T-helper 2 cell (primary cell): ENCODE results near the gene CACNG7.
A peak's percentile ranks its signal among the peaks of the same experiment; 100 is the strongest.
"Not testable (repeated sequence)": the region's sequence is repeated elsewhere in the genome, so short reads cannot be mapped to it uniquely, and the experiment has no call there.

Source experiments
- DNase-seq, 5 experiments: peaks; one replicate each; pipeline versions ENCODE4 v3.0.0 to v3.0.0-alpha.2; 2012 to 2022

CACNG7 gene

DNA sequence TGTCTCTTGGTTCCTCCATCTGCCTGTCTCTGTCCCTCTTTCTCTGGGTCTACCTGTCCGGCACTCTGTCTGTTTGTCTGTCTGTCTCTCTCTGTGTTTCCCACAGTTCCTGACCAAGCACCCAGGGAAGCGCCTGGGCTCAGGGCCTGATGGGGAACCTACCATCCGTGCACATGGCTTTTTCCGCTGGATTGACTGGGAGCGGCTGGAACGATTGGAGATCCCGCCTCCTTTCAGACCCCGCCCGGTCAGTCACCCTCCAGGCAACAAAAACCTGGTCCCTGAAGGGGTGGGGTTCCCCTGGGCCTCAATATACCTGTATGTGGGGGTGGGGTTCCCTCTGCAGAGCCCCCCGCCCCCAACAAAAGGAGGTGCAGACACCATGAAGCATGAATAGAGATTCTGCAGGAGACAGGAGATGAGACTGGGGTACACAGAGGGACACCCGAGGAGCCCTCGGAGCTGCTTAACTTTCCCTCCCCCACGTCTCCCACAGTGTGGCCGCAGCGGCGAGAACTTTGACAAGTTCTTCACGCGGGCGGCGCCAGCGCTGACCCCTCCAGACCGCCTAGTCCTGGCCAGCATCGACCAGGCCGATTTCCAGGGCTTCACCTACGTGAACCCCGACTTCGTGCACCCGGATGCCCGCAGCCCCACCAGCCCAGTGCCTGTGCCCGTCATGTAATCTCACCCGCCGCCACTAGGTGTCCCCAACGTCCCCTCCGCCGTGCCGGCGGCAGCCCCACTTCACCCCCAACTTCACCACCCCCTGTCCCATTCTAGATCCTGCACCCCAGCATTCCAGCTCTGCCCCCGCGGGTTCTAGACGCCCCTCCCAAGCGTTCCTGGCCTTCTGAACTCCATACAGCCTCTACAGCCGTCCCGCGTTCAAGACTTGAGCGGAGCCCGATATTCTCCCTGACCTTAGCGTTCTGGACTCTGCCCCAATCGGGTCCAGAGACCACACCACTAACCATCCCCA, 2.6 kb upstream of the CACNG7 start:
- DNase-seq, result peak; percentile 33 to 61 (median 51)

DNA sequence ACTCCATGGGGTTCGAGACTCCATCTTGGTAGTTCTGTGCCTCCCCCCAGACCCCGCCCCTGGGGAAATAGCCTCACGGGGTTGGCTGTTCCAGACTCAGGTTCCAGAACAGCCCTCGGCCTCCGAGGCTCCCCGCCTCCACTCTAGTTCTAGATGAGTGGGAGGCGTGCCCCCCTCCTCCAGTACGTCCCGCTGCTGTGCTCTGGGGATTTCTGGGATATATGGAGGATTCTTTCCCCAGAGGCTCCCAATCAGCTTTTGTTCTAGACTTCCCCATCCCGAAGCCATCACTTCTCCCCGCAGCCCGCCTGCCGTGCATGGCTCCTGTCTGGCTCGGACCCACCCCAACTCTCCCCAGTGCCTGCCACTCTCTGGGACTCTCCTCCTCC, 1.9 kb upstream of the CACNG7 start:
- DNase-seq, result no peak

DNA sequence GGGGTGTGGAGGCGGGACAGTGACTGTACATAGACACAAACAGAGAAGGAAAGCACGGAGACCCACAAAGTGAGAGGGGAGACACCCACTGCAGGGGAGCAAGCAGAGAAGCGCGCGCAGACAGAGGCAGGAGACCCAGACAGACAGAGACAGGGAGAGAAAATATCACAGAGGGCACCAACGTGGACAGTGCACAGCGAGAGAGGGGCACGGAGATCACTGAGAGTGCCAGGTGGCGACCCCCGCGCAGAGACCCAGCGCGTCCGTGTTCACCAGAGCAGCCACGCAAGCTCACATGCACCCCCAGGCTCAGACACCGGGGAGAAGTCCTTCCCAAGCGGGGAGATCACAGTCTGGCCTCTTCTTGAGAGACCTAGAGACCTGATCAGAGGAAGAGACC, 1.4 kb upstream of the CACNG7 start:
- DNase-seq, result no peak

DNA sequence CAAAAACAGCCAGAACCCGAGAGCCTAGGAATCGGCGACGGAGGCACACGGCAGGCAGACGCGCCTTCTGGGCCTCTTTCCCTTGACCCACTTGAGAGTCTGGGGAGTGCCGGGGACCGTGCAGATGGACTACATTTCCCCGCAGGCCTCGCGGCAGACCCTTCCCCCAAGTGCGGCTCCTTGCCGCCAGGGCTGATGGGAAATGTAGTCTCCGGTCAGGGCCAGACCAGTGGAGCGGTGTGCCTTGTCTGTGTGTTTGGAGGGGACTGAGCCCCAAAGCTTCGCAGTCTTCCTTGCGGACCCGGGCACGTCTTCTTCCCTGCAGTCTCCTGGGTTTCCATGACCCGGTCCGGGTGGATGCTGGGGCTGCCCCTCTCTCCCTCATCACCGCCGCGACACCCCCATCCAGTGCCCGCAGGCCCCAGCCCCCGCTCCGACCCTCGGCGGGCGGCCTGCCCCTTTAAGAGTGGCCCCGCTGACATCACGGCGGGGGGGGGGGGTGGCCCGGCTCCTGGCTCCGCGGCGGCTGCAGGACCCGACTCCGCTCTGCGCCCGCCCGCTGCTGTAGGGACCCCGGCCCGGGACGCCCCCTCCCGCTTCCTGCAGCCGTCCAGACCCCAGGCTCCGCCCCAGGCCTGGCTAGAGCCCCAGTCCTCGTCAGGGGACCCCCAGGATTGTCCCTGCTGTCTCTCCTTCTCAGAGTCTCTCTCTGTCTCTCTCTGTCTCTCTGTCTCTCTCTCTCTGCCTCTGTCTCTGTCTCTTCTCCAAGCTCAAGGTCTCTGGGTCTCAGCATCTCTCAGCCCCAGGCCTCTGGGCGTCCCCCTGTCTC, 758 bp upstream of the CACNG7 start:
- DNase-seq, result peak in 3 of 5 experiments; percentile 11 to 54 (median 33)

DNA sequence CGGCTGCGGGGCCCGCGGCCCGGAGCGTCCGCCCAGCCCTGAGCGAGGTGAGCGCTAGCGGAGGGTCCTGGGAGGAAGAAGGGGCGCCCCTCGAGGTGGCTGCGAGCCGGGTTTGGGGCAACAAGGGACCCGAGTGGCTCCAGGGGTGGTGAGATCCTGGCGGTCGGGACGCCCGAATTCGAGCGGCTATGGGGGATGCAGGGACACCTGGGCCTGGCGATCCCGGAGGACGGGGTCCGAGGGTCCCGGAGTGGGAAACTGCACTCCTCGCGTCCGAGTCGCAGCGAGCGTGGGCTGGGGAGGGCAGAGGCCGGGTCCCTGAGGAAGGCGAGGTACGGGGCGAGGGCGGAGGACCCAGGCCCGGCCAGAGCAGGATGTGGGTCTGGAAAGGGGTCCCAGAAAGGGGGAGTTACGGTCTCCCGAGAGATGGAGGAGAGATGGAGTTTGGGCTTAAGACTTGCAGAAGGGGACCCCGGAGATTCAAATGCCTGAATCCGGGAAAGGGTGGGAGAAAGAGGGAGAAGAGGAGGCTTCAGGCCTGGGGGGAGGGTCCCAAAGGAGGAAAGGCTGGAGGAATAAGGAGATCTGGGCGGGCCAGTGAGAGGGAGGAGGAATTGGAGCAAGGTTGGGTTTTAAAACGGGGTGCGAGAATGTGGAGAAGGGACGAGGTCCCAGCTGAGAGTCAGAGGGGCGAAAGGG, 542 bp downstream of the CACNG7 start:
- no peak for DNase-seq

DNA sequence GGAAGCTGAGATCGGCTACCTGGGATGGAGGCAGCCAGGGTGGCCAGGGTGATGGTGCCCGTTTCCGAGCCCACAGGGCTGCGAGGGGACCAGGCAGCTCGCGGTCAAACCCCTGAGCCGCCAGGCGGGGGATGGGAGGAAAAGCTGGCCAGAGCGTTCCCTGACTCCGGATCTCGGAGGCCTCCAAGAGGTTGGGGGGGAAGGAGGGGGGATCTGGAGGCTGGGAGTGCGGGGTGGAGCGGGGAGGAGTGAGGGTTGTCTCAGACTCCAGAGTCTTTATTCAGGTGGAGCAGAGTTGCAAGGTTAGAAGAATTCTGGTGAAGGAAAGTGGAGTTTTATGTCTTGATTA, 1.1 kb downstream of the CACNG7 start:
- DNase-seq, result no peak

DNA sequence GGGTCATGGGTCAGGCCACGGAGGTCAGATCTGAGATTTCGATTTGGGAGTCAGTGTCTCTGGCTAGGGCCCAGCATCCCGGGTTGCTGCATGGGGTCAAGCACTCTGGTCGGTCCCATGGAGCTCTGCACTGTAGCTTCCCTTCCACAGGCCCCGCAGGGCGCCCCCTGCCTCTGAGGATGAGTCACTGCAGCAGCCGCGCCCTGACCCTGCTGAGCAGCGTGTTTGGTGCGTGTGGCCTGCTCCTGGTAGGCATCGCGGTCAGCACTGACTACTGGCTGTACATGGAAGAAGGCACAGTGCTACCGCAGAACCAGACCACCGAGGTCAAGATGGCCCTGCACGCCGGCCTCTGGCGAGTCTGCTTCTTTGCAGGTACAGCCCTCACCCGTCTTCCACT, 3.6 kb downstream of the CACNG7 start:
- DNase-seq, result no peak

DNA sequence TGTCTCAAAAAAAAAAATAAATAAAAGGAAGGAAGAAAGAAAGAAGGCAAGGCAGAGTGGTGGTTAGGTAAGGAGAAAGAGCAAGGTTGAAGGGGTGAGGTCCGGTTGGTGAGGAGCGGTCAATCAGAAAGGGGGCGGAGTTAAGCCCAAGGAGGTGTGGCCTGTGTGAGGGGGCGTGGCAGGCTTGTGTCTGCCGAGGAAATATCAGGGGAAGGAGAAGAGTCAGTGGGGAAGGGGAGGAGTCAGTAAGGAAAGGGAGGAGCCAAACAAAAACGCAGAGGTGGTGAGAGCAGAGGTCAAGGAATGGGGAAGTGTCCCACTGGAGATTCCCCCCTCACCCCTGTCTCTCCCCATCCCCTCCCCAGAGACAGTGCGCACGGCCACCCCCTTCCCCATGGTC, 5.9 kb downstream of the CACNG7 start:
- DNase-seq, result no peak

DNA sequence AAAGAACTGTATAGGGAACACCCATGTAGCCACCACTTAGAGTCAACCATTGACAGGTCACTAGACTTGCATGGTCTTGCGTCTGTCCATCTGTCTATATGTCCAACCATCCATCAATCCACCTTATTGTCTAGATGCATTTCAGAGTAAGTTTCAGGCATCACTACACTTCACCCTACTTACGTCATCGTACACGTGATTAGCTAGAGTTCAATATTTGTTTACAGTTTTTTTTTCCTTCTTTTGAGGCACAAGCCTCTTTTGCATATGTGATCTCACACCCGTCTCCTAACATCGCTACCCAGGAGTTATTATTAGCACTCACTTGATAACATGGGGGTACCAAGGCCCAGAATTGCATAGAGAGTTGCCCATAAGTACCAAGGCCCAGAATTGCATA, 6.9 kb downstream of the CACNG7 start:
- DNase-seq, result no peak

DNA sequence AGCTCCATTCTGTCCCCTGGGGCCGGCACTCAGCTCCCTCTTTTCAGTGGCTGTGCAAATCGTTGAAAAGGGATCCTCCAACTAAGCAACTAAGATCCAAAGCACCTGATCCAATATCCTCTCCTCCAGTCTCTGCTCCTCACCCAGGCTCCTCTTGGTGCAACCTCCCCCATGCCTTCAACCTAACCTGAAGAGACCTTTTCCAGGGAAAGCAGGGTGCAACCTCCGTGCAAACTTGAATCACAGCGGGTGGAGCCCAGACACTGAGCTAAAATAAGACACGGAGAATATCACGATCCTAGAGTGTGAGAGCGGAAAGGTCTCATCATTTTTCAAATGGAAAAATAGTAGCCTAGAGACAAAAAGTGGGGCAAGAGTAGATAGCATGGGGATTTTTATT, 8.3 kb downstream of the CACNG7 start:
- no peak for DNase-seq

DNA sequence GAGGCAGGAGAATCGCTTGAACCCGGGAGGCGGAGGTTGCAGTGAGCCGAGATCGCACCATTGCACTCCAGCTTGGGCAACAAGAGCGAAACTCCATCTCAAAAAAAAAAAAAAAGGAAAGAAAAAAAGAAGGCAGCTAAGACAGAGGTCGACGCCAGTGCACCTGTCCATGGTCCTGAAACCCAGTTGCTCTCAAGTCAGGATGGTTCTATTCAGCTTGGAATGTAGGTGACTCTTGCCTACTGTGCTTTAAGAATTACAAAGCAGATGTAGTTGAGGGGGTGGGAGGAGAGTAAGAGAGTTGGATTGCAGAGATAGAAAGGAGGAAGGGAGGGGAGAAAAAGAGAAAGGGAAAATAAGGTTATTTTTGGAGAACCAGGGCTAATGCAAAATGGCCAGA, 18.7 kb downstream of the CACNG7 start:
- DNase-seq, result peak in 2 of 5 experiments; percentile 18 to 36

DNA sequence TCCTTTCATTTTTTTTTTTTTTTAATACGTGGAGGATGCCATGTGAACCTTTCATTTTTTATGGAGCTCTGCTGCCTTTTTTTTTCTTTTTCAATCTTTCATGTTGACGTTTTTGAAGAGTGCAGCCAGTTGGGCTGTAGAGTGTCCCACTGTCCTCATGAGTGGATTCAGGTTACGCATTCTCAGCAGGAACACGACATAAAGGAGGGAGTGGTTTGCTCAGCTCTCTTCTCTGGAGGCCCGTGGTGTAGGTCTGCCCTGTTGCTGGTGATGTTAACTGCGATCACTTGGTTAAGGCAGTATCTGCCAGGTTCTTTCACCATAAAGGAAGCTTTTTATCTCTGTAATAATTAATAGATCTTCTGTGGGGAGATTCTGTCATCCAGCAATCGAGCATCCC, 27.0 kb downstream of the CACNG7 start:
- DNase-seq, result no peak

DNA sequence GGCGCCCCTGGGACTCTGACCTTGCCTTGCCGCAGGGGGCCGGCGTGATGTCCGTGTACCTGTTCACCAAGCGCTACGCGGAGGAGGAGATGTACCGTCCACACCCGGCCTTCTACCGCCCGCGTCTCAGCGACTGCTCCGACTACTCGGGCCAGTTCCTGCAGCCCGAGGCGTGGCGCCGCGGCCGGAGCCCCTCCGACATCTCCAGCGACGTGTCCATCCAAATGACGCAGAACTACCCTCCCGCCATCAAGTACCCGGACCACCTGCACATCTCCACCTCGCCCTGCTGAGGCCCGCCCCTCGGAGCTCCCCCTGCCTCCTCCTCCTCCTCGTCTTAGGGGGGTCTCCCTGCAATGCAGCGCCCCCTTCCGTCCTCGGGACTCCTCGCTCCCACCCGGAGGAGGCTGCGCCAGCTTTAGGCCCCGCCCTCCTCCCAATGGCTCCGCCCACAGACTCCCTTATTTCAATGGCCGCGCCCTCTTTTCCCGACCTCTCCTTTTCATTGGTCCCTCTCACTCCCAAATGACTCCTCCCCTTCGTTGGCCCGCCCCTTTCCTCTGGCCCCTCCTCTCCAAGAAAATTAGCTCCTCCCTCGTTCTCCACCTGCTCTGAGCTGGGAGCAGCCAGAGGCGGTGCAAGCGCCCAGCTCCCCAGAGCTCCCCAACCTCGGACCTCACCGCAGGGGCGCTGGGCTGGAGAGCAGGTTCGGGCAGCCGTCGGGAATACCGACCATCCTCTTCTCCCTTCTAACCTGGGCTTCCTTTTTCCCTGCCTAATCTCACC, 33.1 kb downstream of the CACNG7 start:
- peak in 1 of 5 experiments; percentile 6 for DNase-seq

DNA sequence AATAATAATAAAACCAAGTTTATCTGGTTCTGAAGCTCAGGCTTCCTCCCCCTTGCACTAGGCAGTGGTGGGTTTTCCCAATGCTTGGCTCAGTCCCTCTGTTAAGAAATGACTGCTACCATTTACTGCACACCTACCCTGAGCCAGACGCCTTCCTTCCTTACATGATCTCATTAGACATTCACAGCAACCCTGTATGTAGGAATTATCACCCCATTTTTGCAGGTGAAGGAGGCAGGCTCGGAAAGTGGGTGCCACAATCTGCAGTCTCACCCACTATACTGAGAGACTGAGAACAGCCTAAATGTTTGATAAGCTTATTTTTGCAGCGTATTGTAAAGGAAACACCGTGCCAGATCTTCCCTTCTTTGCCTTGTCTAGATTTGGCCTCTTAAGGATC, 35.3 kb downstream of the CACNG7 start:
- no peak for DNase-seq

DNA sequence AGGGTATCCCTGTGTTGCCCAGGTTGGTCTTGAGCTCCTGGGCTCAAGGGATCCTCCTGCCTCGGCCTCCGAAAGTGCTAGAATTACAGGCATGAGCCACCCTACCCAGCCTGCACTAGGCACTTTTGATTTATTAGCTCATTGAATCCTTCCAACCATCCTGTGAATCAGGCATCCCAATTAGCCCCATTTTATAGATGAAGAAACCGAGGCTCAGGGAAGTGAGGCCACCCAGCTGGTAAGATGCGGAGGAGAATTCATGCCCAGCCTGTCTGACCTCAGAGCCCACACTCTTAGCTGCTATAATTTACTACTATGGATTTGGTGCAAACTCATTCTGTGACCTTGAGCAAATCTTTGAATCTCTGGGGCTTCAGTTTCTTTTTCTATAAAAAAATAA, 35.9 kb downstream of the CACNG7 start:
- no peak for DNase-seq

DNA sequence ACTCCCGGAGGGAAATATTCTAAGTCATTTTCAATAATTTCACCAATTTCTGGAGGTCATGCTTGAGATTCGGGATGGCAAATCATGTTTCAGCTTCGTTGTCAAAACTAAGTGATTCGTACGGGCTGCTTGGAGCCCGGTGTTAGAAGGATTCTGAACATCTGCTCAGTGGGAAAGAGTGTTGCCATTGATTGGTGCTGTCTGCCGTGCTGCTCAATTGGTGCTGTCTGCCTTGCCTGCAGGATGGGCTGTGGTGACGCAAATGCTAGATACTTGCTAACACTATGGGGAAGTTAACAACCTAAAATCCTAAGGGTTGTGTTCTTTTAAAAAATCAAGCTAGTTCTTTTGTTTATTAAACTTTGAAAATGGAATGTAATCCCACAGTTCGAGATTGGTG, 36.4 kb downstream of the CACNG7 start:
- no peak for DNase-seq

DNA sequence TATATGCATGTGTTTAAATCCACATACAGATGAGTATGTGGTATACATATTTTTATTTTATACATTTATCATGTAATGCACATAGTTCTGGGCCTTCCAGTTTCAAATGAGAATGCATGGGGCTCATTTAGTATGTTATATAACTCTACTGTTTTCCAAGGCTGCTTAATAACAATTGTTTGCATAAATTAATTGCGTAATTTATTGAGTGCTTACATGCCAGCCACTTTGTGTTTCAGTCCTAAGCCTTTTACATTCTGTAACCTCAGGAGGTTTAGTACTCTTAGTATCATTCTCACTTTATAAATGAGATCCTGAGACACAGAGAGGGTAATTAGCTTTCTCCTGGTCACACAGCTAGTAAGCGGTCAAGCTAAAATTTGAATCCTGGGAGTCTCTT, 36.9 kb downstream of the CACNG7 start:
- DNase-seq, result no peak

DNA sequence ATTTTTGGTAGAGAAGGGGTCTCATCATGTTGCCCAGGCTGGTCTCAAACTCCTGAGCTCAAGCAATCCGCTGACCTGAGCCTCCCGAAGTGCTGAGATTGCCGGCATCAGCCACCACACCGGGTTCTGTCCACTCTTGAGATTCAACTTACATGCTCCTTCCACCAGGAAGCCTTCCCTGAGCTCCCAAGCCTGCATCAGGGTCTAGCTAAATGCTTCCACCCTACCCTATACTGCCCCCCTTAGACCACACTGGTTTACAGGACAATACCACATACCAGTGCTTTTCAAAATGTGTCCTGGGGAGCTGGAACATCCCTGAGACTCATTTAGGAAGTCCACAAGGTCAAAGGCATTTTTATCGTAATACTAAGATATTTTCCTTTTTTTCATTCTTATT, 38.5 kb downstream of the CACNG7 start:
- no peak for DNase-seq

DNA sequence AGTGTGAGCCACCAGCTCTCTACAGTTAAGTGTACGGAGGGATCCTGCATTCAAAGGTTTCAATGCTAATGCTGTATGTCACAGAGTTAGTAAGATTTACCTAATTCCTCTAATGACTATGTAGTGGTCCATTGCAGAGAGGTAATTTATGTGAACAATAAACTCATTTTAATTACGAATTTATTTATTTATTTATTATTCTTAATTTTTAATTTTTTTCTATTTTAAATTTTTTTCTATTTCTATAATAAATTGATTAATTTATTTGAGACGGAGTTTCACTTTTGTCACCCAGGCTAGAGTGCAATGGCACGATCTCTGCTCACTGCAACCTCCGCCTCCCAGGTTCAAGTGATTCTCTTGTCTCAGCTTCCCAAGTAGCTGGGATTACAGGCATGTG, 39.5 kb downstream of the CACNG7 start:
- not testable (repeated sequence) for DNase-seq

DNA sequence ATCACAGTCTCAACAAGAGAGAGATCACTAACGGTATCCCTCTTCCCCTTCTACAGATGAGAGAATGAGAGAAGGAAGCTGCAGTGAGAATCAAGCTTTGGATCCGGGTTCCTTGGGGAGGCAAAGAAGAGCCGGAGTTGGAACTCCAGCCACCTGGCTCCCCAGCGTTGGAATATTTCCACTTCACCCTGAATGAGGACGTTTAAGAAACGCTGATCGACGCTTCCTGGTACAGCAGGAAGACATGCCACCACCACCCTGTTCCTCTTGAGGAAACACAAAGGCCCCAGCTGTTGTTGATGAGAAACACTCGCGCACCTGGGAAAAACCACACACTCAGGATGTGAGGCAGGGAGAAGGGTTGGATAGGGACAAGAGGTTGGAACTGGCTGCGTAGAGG, 42.4 kb downstream of the CACNG7 start:
- DNase-seq, result no peak

DNA sequence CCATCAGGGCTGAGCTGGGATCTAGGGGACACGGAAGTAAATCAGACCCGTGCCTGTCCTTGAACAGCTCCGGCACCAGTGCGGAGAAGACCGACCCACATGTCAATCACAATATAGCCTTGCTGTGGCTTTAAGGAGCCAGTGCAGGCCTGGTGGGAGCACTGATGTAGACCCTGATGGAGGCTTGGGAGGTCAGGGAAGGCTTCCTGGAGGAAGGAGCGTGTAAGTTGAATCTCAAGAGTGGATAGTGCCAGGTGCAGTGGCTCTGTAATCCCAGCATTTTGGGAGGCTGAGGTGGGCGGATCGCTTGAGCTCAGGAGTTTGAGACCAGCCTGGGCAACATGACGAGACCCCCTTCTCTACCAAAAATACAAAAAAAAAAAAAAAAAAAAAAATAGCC, 42.9 kb downstream of the CACNG7 start:
- no peak for DNase-seq

DNA sequence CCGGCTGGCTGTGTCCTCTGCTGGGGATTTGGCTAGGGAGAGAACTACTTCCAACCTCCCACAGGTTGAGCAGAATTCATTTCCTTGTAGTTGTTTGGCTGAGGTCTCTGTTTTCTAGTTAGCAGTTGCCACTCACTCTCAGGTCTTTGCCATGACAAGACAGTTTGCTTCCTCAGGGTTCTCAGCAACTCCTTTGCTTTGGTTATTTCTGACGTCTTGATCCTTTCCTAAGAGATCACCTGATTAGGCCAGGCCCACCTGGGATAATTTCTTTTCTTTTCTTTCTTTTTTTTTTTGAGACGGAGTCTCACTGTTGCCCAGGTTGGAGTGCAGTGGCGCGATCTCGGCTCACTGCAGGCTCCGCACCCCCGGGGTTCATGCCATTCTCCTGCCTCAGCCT, 44.3 kb downstream of the CACNG7 start:
- no peak for DNase-seq
